ENCODE results near the gene SPAG6.

GRCh38 chr10:22326145-22326702, 19.1 kb upstream of the SPAG6 start:
- TF ChIP-seq CTCF (IDR thresholded peaks at IDR 0.05) (no peak), POLR2A (IDR thresholded peaks at IDR 0.05) (no peak)

Measured in uterus (tissue), 2 donors.